Tibial artery (tissue), 4 donors: ENCODE results near the gene ANGPTL2.

ENCODE experiments used
- DNase-seq, 2 donors: peaks; one replicate each; pipeline ENCODE4 v3.0.0-alpha.2; 2019
- H3K27ac ChIP-seq, 2 donors: fragments of 200-600 bp; sonication (generic) in 1 of 2; 1 replicate in 1 of 2; 2 replicates in 1 of 2; pipeline ENCODE4 v1.5.1; 2018 to 2019; ENCODE audit warnings: mild to moderate bottlenecking in 1 of 2
- H3K27me3 ChIP-seq, 2 donors: fragments of 200-600 bp; sonication (generic) in 1 of 2; one replicate each; pipeline versions ENCODE4 v1.5.1 to v1.6.0; 2016 to 2019
- H3K36me3 ChIP-seq, 3 donors: fragments of 200-600 bp; sonication (generic) in 2 of 3; one replicate each; pipeline ENCODE4 v1.5.1; 2016 to 2019; ENCODE audit warnings: mild to moderate bottlenecking in 2 of 3
- H3K4me1 ChIP-seq, 4 donors: fragments of 200-600 bp; sonication (generic) in 2 of 4; 1 replicate in 3 of 4; 2 replicates in 1 of 4; pipeline ENCODE4 v1.5.1; 2016 to 2019
- H3K4me3 ChIP-seq, 2 donors: fragments of 200-600 bp; sonication (generic) in 1 of 2; 1 replicate in 1 of 2; 2 replicates in 1 of 2; pipeline ENCODE4 v1.5.1; 2018 to 2019; ENCODE audit warnings: mild to moderate bottlenecking in 2 of 2
- H3K9me3 ChIP-seq, 3 donors: fragments of 200-600 bp; sonication (generic) in 1 of 3; one replicate each; pipeline ENCODE4 v1.5.1; 2016 to 2019
- CTCF ChIP-seq, 2 experiments: fragments of 200-600 bp in 1 of 2; fragments of 450-650 bp in 1 of 2; IDR thresholded peaks; one replicate each; pipeline ENCODE4 v1.5.1; 2017 to 2019; ENCODE audit warnings: antibody characterized with exemption in 2 of 2, mild to moderate bottlenecking in 1 of 2, moderate library complexity in 1 of 2
- intact Hi-C: fragments of 100-400 bp; cut with DNase I; formaldehyde crosslinking; loops from one replicate; pipeline ENCODE4 v1.15.0; 2023; ENCODE audit warnings: low total_unique reads

The ANGPTL2 gene

GRCh38 chr9:127081250-127082185 lies 40.9 kb downstream of the ANGPTL2 start:
- Histone ChIP-seq H3K36me3 (peaks cover 0 to 3% (median 0%) of the 10 kb centered on the region in 3 donors), H3K27me3 (no peaks in the 10 kb centered on the region), H3K4me1 (no peaks in the 10 kb centered on the region), H3K27ac (no peak overlapping the region), H3K4me3 (no peak overlapping the region), H3K9me3 (no peaks in the 10 kb centered on the region)
- no peak for TF ChIP-seq CTCF (IDR thresholded peaks at IDR 0.05)
- intact Hi-C loops: no loop called here
- DNase-seq: no peak

- TF ChIP-seq CTCF (IDR thresholded peaks at IDR 0.05): no peak
- Histone ChIP-seq H3K36me3 (no peaks in the 10 kb centered on the region), H3K9me3 (no peaks in the 10 kb centered on the region), H3K27ac (no peak overlapping the region), H3K4me1 (peaks cover 0 to 15% (median 8%) of the 10 kb centered on the region in 4 donors), H3K27me3 (no peaks in the 10 kb centered on the region), H3K4me3 (no peak overlapping the region)
- DNase-seq: no peak
- intact Hi-C loops: no loop called here
Measured at GRCh38 chr9:127079446-127080140, 42.8 kb downstream of the ANGPTL2 start.

- Histone ChIP-seq H3K4me1 (peaks cover 0 to 15% (median 8%) of the 10 kb centered on the region in 4 donors), H3K4me3 (no peak overlapping the region), H3K9me3 (no peaks in the 10 kb centered on the region), H3K36me3 (no peaks in the 10 kb centered on the region), H3K27me3 (no peaks in the 10 kb centered on the region), H3K27ac (no peak overlapping the region)
- TF ChIP-seq CTCF (IDR thresholded peaks at IDR 0.05): no peak
- DNase-seq: no peak
- intact Hi-C loops: no loop called here
Measured at GRCh38 chr9:127078988-127079387, 43.4 kb downstream of the ANGPTL2 start.

- Histone ChIP-seq H3K27ac (no peak overlapping the region), H3K36me3 (no peaks in the 10 kb centered on the region), H3K9me3 (no peaks in the 10 kb centered on the region), H3K4me1 (peaks cover 0 to 15% (median 8%) of the 10 kb centered on the region in 4 donors), H3K27me3 (no peaks in the 10 kb centered on the region), H3K4me3 (no peak overlapping the region)
- TF ChIP-seq CTCF (IDR thresholded peaks at IDR 0.05): no peak
- intact Hi-C loops: no loop called here
- DNase-seq: no peak
Measured at GRCh38 chr9:127078336-127078735, 44.1 kb downstream of the ANGPTL2 start.

GRCh38 chr9:127077644-127077946 lies 44.8 kb downstream of the ANGPTL2 start:
- no peak for TF ChIP-seq CTCF (IDR thresholded peaks at IDR 0.05)
- Histone ChIP-seq H3K4me3 (no peak overlapping the region), H3K36me3 (no peaks in the 10 kb centered on the region), H3K27ac (no peak overlapping the region), H3K27me3 (no peaks in the 10 kb centered on the region), H3K9me3 (no peaks in the 10 kb centered on the region), H3K4me1 (peaks cover 0 to 15% (median 8%) of the 10 kb centered on the region in 4 donors)
- no peak for DNase-seq
- intact Hi-C loops: no loop called here
